Mesendoderm (in vitro differentiated cells): ENCODE results near the gene RAB17.
"Not testable (repeated sequence)": the region's sequence is repeated elsewhere in the genome, so short reads cannot be mapped to it uniquely, and the experiment has no call there.

Source experiments
- DNase-seq: peaks from one replicate; pipeline ENCODE4 v3.0.0; 2013
- H2AK5ac ChIP-seq: 2 replicates; pipeline ENCODE4 v1.6.1; 2013; ENCODE audit warnings: low read length, inconsistent platforms
- H2BK120ac ChIP-seq: 2 replicates; pipeline ENCODE4 v1.6.1; 2013; ENCODE audit warnings: low read depth, mild to moderate bottlenecking, low read length, moderate library complexity, mixed read lengths
- H2BK15ac ChIP-seq: replicated peaks from 2 replicates; pipeline ENCODE4 v1.6.1; 2013; ENCODE audit warnings: low read depth, mild to moderate bottlenecking, moderate library complexity
- H2BK5ac ChIP-seq: 2 replicates; pipeline ENCODE4 v1.6.1; 2013; ENCODE audit warnings: low read length, inconsistent platforms
- H3K18ac ChIP-seq: 2 replicates; pipeline ENCODE4 v1.6.1; 2013; ENCODE audit warnings: mild to moderate bottlenecking, low read length, mixed read lengths
- H3K23ac ChIP-seq: one replicate; pipeline ENCODE4 v1.6.1; 2013; ENCODE audit warnings: low read length
- H3K27ac ChIP-seq: 2 replicates; pipeline ENCODE4 v1.5.1; 2013; ENCODE audit warnings: low read depth, mild to moderate bottlenecking, inconsistent platforms, low read length, moderate library complexity
- H3K27me3 ChIP-seq: 2 replicates; pipeline ENCODE4 v1.6.1; 2013; ENCODE audit warnings: low read length, control low read depth, mild to moderate bottlenecking, inconsistent platforms; ENCODE audit not compliant: insufficient read depth, poor library complexity
- H3K36me3 ChIP-seq: 2 replicates; pipeline ENCODE4 v1.6.1; 2013; ENCODE audit warnings: low read length, inconsistent platforms; ENCODE audit not compliant: control insufficient read depth, insufficient read depth
- H3K4ac ChIP-seq: one replicate; pipeline ENCODE4 v1.6.1; 2013; ENCODE audit warnings: low read depth, mild to moderate bottlenecking, low read length, moderate library complexity
- H3K4me1 ChIP-seq: 2 replicates; pipeline ENCODE4 v1.6.1; 2013; ENCODE audit warnings: low read depth, low read length, inconsistent platforms; ENCODE audit not compliant: control insufficient read depth
- H3K4me2 ChIP-seq: 2 replicates; pipeline ENCODE4 v1.6.1; 2013; ENCODE audit warnings: low read length
- H3K4me3 ChIP-seq: 2 replicates; pipeline ENCODE4 v1.5.1; 2013; ENCODE audit warnings: mild to moderate bottlenecking, low read length
- H3K56ac ChIP-seq: one replicate; pipeline ENCODE4 v1.6.1; 2013; ENCODE audit warnings: low read length
- H3K79me1 ChIP-seq: 2 replicates; pipeline ENCODE4 v1.6.1; 2013; ENCODE audit warnings: low read length, inconsistent platforms
- H3K79me2 ChIP-seq: 2 replicates; pipeline ENCODE4 v1.6.1; 2013; ENCODE audit warnings: mild to moderate bottlenecking, low read length; ENCODE audit not compliant: control insufficient read depth, insufficient read depth
- H3K9ac ChIP-seq: 2 replicates; pipeline ENCODE4 v1.6.1; 2013; ENCODE audit warnings: low read length, inconsistent platforms
- H4K5ac ChIP-seq: one replicate; pipeline ENCODE4 v1.6.1; 2013; ENCODE audit warnings: low read length
- H4K8ac ChIP-seq: one replicate; pipeline ENCODE4 v1.6.1; 2013; ENCODE audit warnings: low read depth, mild to moderate bottlenecking, control low read depth, low read length, moderate library complexity
- WGBS: extraction: QIAGEN DNeasy Blood & Tissue Kit; methylation state at CpG from one replicate; pipeline ENCODE4 v1.1.7; 2013; ENCODE audit warnings: low lambda C conversion rate, missing lambda C conversion rate; ENCODE audit not compliant: insufficient coverage; ENCODE audit errors: extremely low coverage; 5-methylcytosine and 5-hydroxymethylcytosine counted together

RAB17 gene

GRCh38 chr2:237613679-237614078, 23.1 kb upstream of the RAB17 start:
- no peaks in the 10 kb centered on the region for H3K27me3 ChIP-seq
- peak overlapping the region; percentile 53 for H3K27ac ChIP-seq
- no peak overlapping the region for H4K5ac ChIP-seq
- H3K4me2 ChIP-seq = no peak overlapping the region
- no peak overlapping the region for H3K23ac ChIP-seq
- peak overlapping the region; percentile 85 for H3K4ac ChIP-seq
- no peak overlapping the region for H4K8ac ChIP-seq
- peaks cover 29% of the 10 kb centered on the region for H3K4me1 ChIP-seq
- no peaks in the 10 kb centered on the region for H3K36me3 ChIP-seq
- peak overlapping the region; percentile 70 for H2AK5ac ChIP-seq
- H3K56ac ChIP-seq = peak overlapping the region; percentile 86
- H3K4me3 ChIP-seq = no peak overlapping the region
- DNase-seq = peak; percentile 86
- H2BK120ac ChIP-seq = peak overlapping the region; percentile 31
- H2BK5ac ChIP-seq = peak overlapping the region; percentile 97
- H2BK15ac ChIP-seq = no peak overlapping the region
- peak overlapping the region; percentile 55 for H3K18ac ChIP-seq
- peak overlapping the region; percentile 0 for H3K9ac ChIP-seq
- H3K79me1 ChIP-seq = no peaks in the 10 kb centered on the region
- no peaks in the 10 kb centered on the region for H3K79me2 ChIP-seq

GRCh38 chr2:237612527-237613357, 22.2 kb upstream of the RAB17 start:
- H3K27me3 ChIP-seq = no peaks in the 10 kb centered on the region
- no peak overlapping the region for H4K5ac ChIP-seq
- peak overlapping the region; percentile 53 for H3K27ac ChIP-seq
- peak overlapping the region; percentile 75 for H2BK120ac ChIP-seq
- H3K23ac ChIP-seq = no peak overlapping the region
- H4K8ac ChIP-seq = no peak overlapping the region
- peaks cover 29% of the 10 kb centered on the region for H3K4me1 ChIP-seq
- H2AK5ac ChIP-seq = peak overlapping the region; percentile 86
- H3K4ac ChIP-seq = peak overlapping the region; percentile 85
- no peak overlapping the region for H3K4me2 ChIP-seq
- no CpG with 5 or more reads among the region's 10 CpGs for WGBS
- peak overlapping the region; percentile 55 for H3K18ac ChIP-seq
- no peak for DNase-seq
- H3K79me1 ChIP-seq = no peaks in the 10 kb centered on the region
- H2BK5ac ChIP-seq = peak overlapping the region; percentile 97
- H2BK15ac ChIP-seq = no peak overlapping the region
- peak overlapping the region; percentile 45 for H3K9ac ChIP-seq
- H3K4me3 ChIP-seq = no peak overlapping the region
- no peaks in the 10 kb centered on the region for H3K36me3 ChIP-seq
- no peaks in the 10 kb centered on the region for H3K79me2 ChIP-seq
- H3K56ac ChIP-seq = peak overlapping the region; percentile 86

GRCh38 chr2:237606522-237606921, 16.0 kb upstream of the RAB17 start:
- H3K4ac ChIP-seq = not testable (repeated sequence)
- WGBS = no CpG with 5 or more reads among the region's 4 CpGs

GRCh38 chr2:237604960-237605359, 14.4 kb upstream of the RAB17 start:
- Histone ChIP-seq H3K4me3 (no peak overlapping the region), H3K23ac (no peak overlapping the region), H3K79me2 (no peaks in the 10 kb centered on the region), H3K9ac (no peak overlapping the region), H2AK5ac (no peak overlapping the region), H3K27me3 (no peaks in the 10 kb centered on the region), H4K8ac (no peak overlapping the region), H3K4me1 (peaks cover 18% of the 10 kb centered on the region), H3K56ac (no peak overlapping the region), H2BK120ac (no peak overlapping the region), H3K4me2 (no peak overlapping the region), H3K18ac (no peak overlapping the region), H2BK5ac (no peak overlapping the region), H4K5ac (no peak overlapping the region), H3K27ac (no peak overlapping the region), H3K79me1 (no peaks in the 10 kb centered on the region), H3K4ac (peak overlapping the region; percentile 17), H2BK15ac (no peak overlapping the region), H3K36me3 (no peaks in the 10 kb centered on the region)
- WGBS = no CpG with 5 or more reads among the region's 9 CpGs
- peak; percentile 87 for DNase-seq

More at GRCh38 chr2:237606522-237606921, 16.0 kb upstream of the RAB17 start:
- Histone ChIP-seq H3K4me1 (peaks cover 13% of the 10 kb centered on the region), H2BK5ac (peak overlapping the region; percentile 27), H3K18ac (peak overlapping the region; percentile 2), H2AK5ac (peak overlapping the region; percentile 92)
- not testable (repeated sequence) for H3K79me1 ChIP-seq, H3K27ac ChIP-seq, H3K56ac ChIP-seq, H3K36me3 ChIP-seq, H2BK15ac ChIP-seq, H4K5ac ChIP-seq, H3K4me2 ChIP-seq, H3K79me2 ChIP-seq, H3K23ac ChIP-seq, DNase-seq, H4K8ac ChIP-seq, H3K27me3 ChIP-seq, H2BK120ac ChIP-seq, H3K4me3 ChIP-seq, H3K9ac ChIP-seq

GRCh38 chr2:237604391-237604790, 13.9 kb upstream of the RAB17 start:
- Histone ChIP-seq H2BK15ac (no peak overlapping the region), H3K79me2 (no peaks in the 10 kb centered on the region), H3K4me1 (peaks cover 18% of the 10 kb centered on the region), H2BK5ac (peak overlapping the region; percentile 97), H2AK5ac (peak overlapping the region; percentile 98), H3K56ac (peak overlapping the region; percentile 91), H3K27ac (peak overlapping the region; percentile 65), H3K27me3 (no peaks in the 10 kb centered on the region), H3K36me3 (no peaks in the 10 kb centered on the region), H3K23ac (peak overlapping the region; percentile 51), H3K4ac (peak overlapping the region; percentile 74), H3K9ac (peak overlapping the region; percentile 29), H3K79me1 (no peaks in the 10 kb centered on the region), H3K4me2 (no peak overlapping the region), H3K18ac (peak overlapping the region; percentile 41), H4K8ac (no peak overlapping the region), H4K5ac (no peak overlapping the region), H2BK120ac (peak overlapping the region; percentile 18), H3K4me3 (no peak overlapping the region)
- no peak for DNase-seq
- no CpG with 5 or more reads among the region's 11 CpGs for WGBS
